K562 (cell line): Measurements from ENCODE around the gene MLXIPL. TPM values are rescaled to one million over a fixed set of nuclear protein-coding genes. Genes with fewer than 3 reads are reported as not detected.
A peak's percentile ranks its signal among the peaks of the same experiment; 100 is the strongest.

Source experiments
- ATAC-seq: fragments of 200-7000 bp; cut with Tn5 transposase; 3 replicates; pipeline ENCODE4 v1.9.1; 2020; ENCODE audit warnings: moderate library complexity
- BruUV-seq: library from RNA; stranded (reverse); fragments of 400-500 nt; replicated peaks from 2 replicates; lab custom pipeline; 2021; lab: Mats Ljungman, UMichigan
- CTCF ChIA-PET: fragments of 300-600 bp; formaldehyde crosslinking; extraction: SDS; loops from one replicate; lab custom pipeline; 2021; ENCODE audit warnings: low intra/inter-chr PET ratio; lab: Yijun Ruan, JAX
- POLR2A ChIA-PET: fragments of 300-600, 350-650 bp; sonication (Branson Sonifier 250); formaldehyde crosslinking; extraction: SDS; loops from one replicate; lab custom pipeline; 2021; ENCODE audit warnings: antibody characterized with exemption, inconsistent platforms; lab: Yijun Ruan, JAX
- DNase-seq, 4 experiments: peaks; one replicate each; pipeline versions ENCODE4 v3.0.0 to v3.0.0-alpha.2; 2011 to 2018; ENCODE audit warnings: low spot score in 3 of 4, mixed read lengths in 3 of 4; ENCODE audit errors: extremely low read depth in 1 of 4
- FAIRE-seq: peaks from 2 replicates; lab custom pipeline; 2011; peaks lifted over from hg19 to GRCh38; lab: Jason Lieb, UNC
- H2AFZ ChIP-seq: 2 replicates; pipeline ENCODE4 v1.6.0; 2011; ENCODE audit warnings: low read depth, low read length, control low read depth, inconsistent platforms
- H3K27ac ChIP-seq: fragments of 200-600 bp; 3 replicates; pipeline ENCODE4 v1.8.0; 2011; ENCODE audit warnings: low read depth, mild to moderate bottlenecking, control low read depth, inconsistent platforms, low read length, moderate library complexity, mixed read lengths; ENCODE audit errors: extremely low read depth
- H3K27me3 ChIP-seq, 2 experiments: fragments of 300-600 bp in 1 of 2; 2 replicates in 1 of 2; 3 replicates in 1 of 2; pipeline versions ENCODE4 v1.6.0 to v1.8.0; 2011; ENCODE audit warnings: inconsistent platforms in 2 of 2, low read length in 2 of 2, mild to moderate bottlenecking in 1 of 2, mixed read lengths in 1 of 2, moderate library complexity in 1 of 2; ENCODE audit not compliant: control insufficient read depth in 2 of 2, insufficient read depth in 2 of 2
- H3K36me3 ChIP-seq: fragments of 300-600 bp; 3 replicates; pipeline ENCODE4 v1.8.0; 2011; ENCODE audit warnings: mild to moderate bottlenecking, low read length, inconsistent platforms; ENCODE audit not compliant: control insufficient read depth, insufficient read depth
- H3K4me1 ChIP-seq, 2 experiments: fragments of 200-600 bp in 1 of 2; replicated peaks in 1 of 2; 2 replicates in 1 of 2; 3 replicates in 1 of 2; pipeline versions ENCODE4 v1.5.1 to v1.8.0; 2011; ENCODE audit warnings: inconsistent platforms in 2 of 2, low read length in 2 of 2, mild to moderate bottlenecking in 1 of 2, mixed read lengths in 1 of 2, moderate library complexity in 1 of 2; ENCODE audit not compliant: control insufficient read depth in 2 of 2, insufficient read depth in 2 of 2
- H3K4me2 ChIP-seq: 2 replicates; pipeline ENCODE4 v1.6.1; 2011; ENCODE audit warnings: low read length, control low read depth, inconsistent platforms, mixed read lengths; ENCODE audit not compliant: insufficient read depth
- H3K4me3 ChIP-seq: fragments of 200-600 bp; sonication (generic), shearing (Covaris generic); 2 replicates; pipeline ENCODE4 v1.5.1; 2016; ENCODE audit warnings: control low read depth, inconsistent platforms
- H3K79me2 ChIP-seq: fragments of 200-600 bp; 3 replicates; pipeline ENCODE4 v1.8.0; 2011; ENCODE audit warnings: low read length, inconsistent platforms; ENCODE audit not compliant: control insufficient read depth, insufficient read depth
- H3K9ac ChIP-seq, 2 experiments: 2 replicates each; pipeline versions ENCODE4 v1.6.0 to v1.6.1; 2011; ENCODE audit warnings: low read depth in 2 of 2, low read length in 2 of 2, control low read depth in 1 of 2, inconsistent platforms in 1 of 2, mild to moderate bottlenecking in 1 of 2, mixed read lengths in 1 of 2; ENCODE audit not compliant: insufficient read depth in 1 of 2
- H3K9me1 ChIP-seq: one replicate; pipeline ENCODE4 v1.6.0; 2011; ENCODE audit warnings: inconsistent platforms, mild to moderate bottlenecking, low read length, moderate library complexity; ENCODE audit not compliant: control insufficient read depth, insufficient read depth
- H3K9me3 ChIP-seq: replicated peaks from 2 replicates; pipeline ENCODE4 v1.5.1; 2011; ENCODE audit warnings: low read depth, low read length, inconsistent platforms; ENCODE audit not compliant: control insufficient read depth, insufficient read depth
- H4K20me1 ChIP-seq: replicated peaks from 2 replicates; pipeline ENCODE4 v1.6.1; 2011; ENCODE audit warnings: low read length, inconsistent platforms, mixed read lengths; ENCODE audit not compliant: control insufficient read depth, insufficient read depth
- COPS2 ChIP-seq: fragments of 450-650 bp; conservative IDR thresholded peaks from 2 replicates; pipeline ENCODE4 v1.6.1; 2016; ENCODE audit warnings: mild to moderate bottlenecking, moderate library complexity
- NRF1 ChIP-seq, 2 experiments: fragments of 450-650 bp; IDR thresholded peaks in 1 of 2; conservative IDR thresholded peaks in 1 of 2; 2 replicates each; pipeline ENCODE4 v1.6.1; 2014; ENCODE audit warnings: mild to moderate bottlenecking in 2 of 2
- POLR2G ChIP-seq: fragments of 200-400 bp; formaldehyde crosslinking; IDR thresholded peaks from 2 replicates; pipeline ENCODE4 v1.6.1; 2017; ENCODE audit warnings: low read depth, mild to moderate bottlenecking, antibody characterized with exemption, low read length, moderate library complexity
- TRIM24 ChIP-seq, 2 experiments: fragments of 450-650 bp; IDR thresholded peaks; 2 replicates each; pipeline ENCODE4 v1.6.1; 2016
- WGBS: fragments of 100-300 bp; shearing (Covaris generic); methylation state at CpG from one replicate; pipeline ENCODE4 v1.1.6; 2016; ENCODE audit warnings: low coverage, mixed read lengths; ENCODE audit not compliant: insufficient coverage; ENCODE audit errors: missing lambda C conversion rate; 5-methylcytosine and 5-hydroxymethylcytosine counted together
- in situ Hi-C: fragments of 300-500 bp; cut with MboI; formaldehyde crosslinking; loops from 4 replicates; pipeline ENCODE4 v1.15.0; 2018; ENCODE audit warnings: inconsistent platforms, mixed read lengths
- intact Hi-C: fragments of 100-400 bp; cut with micrococcal nuclease; formaldehyde crosslinking; loops from 2 replicates; pipeline ENCODE4 v1.14.2; 2022
- polyA plus RNA-seq, 8 experiments: library from polyadenylated mRNA; depleted of rRNA in 4 of 8; stranded (reverse) in 5 of 8; unstranded in 3 of 8; fragments of >200 nt; fragmentation: Nextera tagmentation in 2 of 8; fragmentation: Illumina TruSeq in 1 of 8; extraction: Ambion mirVana in 2 of 8; extraction: Trizol in 1 of 8; gene quantifications; 2 replicates each; pipeline versions ENCODE4 v1.2.1 to v1.2.3, GENCODE V29; 2011 to 2014; ENCODE audit warnings: inconsistent platforms in 1 of 8, missing spikeins in 1 of 8
- total RNA-seq, 7 experiments: library from RNA; depleted of rRNA in 6 of 7; stranded (reverse); fragments of >200 nt in 6 of 7; fragmentation: Illumina TruSeq in 2 of 7; extraction: Trizol in 2 of 7; gene quantifications; 2 replicates each; pipeline versions ENCODE4 v1.2.1 to v1.2.3, GENCODE V29; 2011 to 2021; ENCODE audit warnings: low replicate concordance in 1 of 7

Gene MLXIPL
- total and polyA plus RNA-seq, 9 of the 15 experiments (the other 6 are each of a cell fraction or from before 2014, with no cell fraction given), result 0.11 to 18.4 (median 1.4) TPM

DNA sequence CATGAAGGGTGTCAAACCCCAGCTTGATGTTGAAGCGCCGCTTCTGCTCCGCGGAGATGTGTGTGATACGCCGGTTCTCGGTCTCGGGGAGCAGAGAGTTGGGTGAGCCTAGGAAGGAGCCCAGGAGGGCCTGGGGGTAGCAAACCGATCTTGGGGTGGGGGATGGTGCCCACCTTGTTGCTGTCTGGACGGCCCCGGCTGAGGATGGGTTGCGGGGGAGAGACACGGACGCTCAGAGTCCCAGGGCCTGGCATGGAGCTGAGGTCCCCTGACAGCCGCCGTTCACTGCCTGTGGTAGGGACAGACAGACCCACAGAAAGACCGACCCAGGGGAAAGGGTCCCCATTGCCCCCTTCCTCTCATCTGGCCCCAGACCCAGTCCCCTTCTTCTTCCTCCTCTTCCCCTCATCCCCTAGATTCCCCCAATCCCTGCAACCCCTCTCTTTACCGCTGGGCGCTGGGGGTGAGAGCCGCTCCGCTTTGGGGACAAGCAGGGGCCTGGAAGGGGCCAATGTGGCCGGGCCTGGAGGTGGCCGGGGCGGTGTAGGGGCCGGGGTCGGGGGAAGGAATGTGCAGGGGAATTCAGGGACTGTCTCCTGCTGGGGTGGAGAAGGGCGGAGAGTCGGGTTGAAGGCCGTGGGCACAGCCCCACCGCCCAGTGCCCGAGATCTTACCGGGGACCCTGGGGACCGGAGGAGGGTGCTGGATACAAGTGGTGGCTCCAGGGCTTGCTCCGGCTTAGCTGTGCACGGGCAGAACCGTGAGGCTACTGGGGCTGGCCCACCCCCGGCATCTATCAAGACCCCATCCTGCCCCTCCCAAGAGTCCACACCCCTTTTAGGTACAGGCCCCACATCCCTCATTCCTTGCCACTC, 27.9 kb downstream of the MLXIPL start:
- Histone ChIP-seq H3K9ac (peak overlapping the region in 1 of 2 experiments; percentile 31; a peak in 2 of 4 replicates), H3K4me3 (no peak overlapping the region), H3K36me3 (no peaks in the 10 kb centered on the region), H3K27me3 (no peaks in the 10 kb centered on the region; a peak in 1 of 5 replicates), H3K27ac (no peak overlapping the region), H3K9me3 (no peaks in the 10 kb centered on the region), H2AFZ (no peak overlapping the region), H3K9me1 (no peaks in the 10 kb centered on the region), H4K20me1 (no peaks in the 10 kb centered on the region), H3K4me2 (no peak overlapping the region), H3K79me2 (no peaks in the 10 kb centered on the region), H3K4me1 (peaks cover 0 to 42% of the 10 kb centered on the region in 2 experiments; a peak in 2 of 5 replicates)
- ATAC-seq (0 out of 3 replicates have a peak, but pooled peaks have one; percentile 4), FAIRE-seq (no peak), DNase-seq (no peak)
- CTCF ChIA-PET, result interaction anchor here (0.5 kb wide), 1 partner anchor 134 kb away, joined by 3 read pairs; no protein-coding TSS in a partner anchor
- POLR2A ChIA-PET, result interaction anchor here (0.6 to 1.6 kb wide), 4 partner anchors 11 to 143 kb away, joined by 3 to 7 read pairs (median 3); partner anchors contain the start of gene ABHD11
- no peak for TF ChIP-seq TRIM24 (IDR thresholded peaks at IDR 0.05)
- peak; percentile 49 for TF ChIP-seq POLR2G
- no TSS peak for BruUV-seq
- in situ Hi-C loops (no loop called here), intact Hi-C loops (no loop called here)
- WGBS, result 51% methylated on average over 34 of the region's 37 CpGs

- CTCF ChIA-PET, result interaction anchor here (0.6 kb wide), 1 partner anchor 473 kb away, joined by 5 read pairs; no protein-coding TSS in a partner anchor
- ATAC-seq (no peak), DNase-seq (no peak), FAIRE-seq (no peak)
- Histone ChIP-seq H3K9ac (no peak overlapping the region), H3K36me3 (no peaks in the 10 kb centered on the region), H3K4me2 (no peak overlapping the region), H3K79me2 (no peaks in the 10 kb centered on the region), H3K27ac (no peak overlapping the region), H4K20me1 (no peaks in the 10 kb centered on the region), H2AFZ (no peak overlapping the region), H3K9me1 (no peaks in the 10 kb centered on the region), H3K4me3 (no peak overlapping the region), H3K4me1 (peaks cover 0 to 34% of the 10 kb centered on the region in 2 experiments; a peak in 2 of 5 replicates), H3K27me3 (no peaks in the 10 kb centered on the region; a peak in 1 of 5 replicates), H3K9me3 (no peaks in the 10 kb centered on the region)
- WGBS, result 64% methylated on average over 8 of the region's 9 CpGs
- POLR2A ChIA-PET, result interaction anchor here (0.6 to 1.6 kb wide), 5 partner anchors 12 to 182 kb away, joined by 3 to 7 read pairs (median 3); partner anchors contain the start of gene ABHD11
- intact Hi-C loops (no loop called here), in situ Hi-C loops (no loop called here)
- TF ChIP-seq NRF1 (conservative IDR thresholded peaks at IDR 0.05 in 1 of 2, IDR thresholded peaks at IDR 0.05 in 1 of 2) (no peak), POLR2G (peak; percentile 60), COPS2 (no peak)
- BruUV-seq, result no TSS peak
These were observed 29.0 kb downstream of the MLXIPL start for GRCh38 chr7:73595358-73595757.
